ENCODE measurements around the gene ZSWIM6.
"Not testable (repeated sequence)": the region's sequence is repeated elsewhere in the genome, so short reads cannot be mapped to it uniquely, and the experiment has no call there.

ZSWIM6 gene

GRCh38 chr5:61420016-61420415 lies 88.0 kb downstream of the ZSWIM6 start:
- Mint-ChIP-seq H3K4me1 (ENCODE audit: low read depth) (peaks cover 74% of the 10 kb centered on the region), H3K27me3 (no peaks in the 10 kb centered on the region), H3K27ac (no peak overlapping the region), H3K4me3 (no peak overlapping the region), H3K36me3 (ENCODE audit: low read depth) (peaks cover 15% of the 10 kb centered on the region), H3K9me3 (peaks cover 9% of the 10 kb centered on the region)
- intact Hi-C loops (cut with micrococcal nuclease) = no loop called here

- H3K27ac Mint-ChIP-seq; intact Hi-C loops (cut with micrococcal nuclease); H3K4me3 Mint-ChIP-seq; H3K27me3 Mint-ChIP-seq; H3K9me3 Mint-ChIP-seq: not testable (repeated sequence)
- peaks cover 68% of the 10 kb centered on the region for H3K4me1 Mint-ChIP-seq (ENCODE audit: low read depth)
- H3K36me3 Mint-ChIP-seq (ENCODE audit: low read depth) = peaks cover 15% of the 10 kb centered on the region
Observed at GRCh38 chr5:61421262-61421661, 89.2 kb downstream of the ZSWIM6 start.

GRCh38 chr5:61423487-61424145 lies 91.6 kb downstream of the ZSWIM6 start:
- peak overlapping the region; percentile 30 for H3K4me3 Mint-ChIP-seq
- H3K9me3 Mint-ChIP-seq = peaks cover 9% of the 10 kb centered on the region
- H3K27me3 Mint-ChIP-seq = no peaks in the 10 kb centered on the region
- H3K4me1 Mint-ChIP-seq (ENCODE audit: low read depth) = peaks cover 50% of the 10 kb centered on the region
- peaks cover 10% of the 10 kb centered on the region for H3K36me3 Mint-ChIP-seq (ENCODE audit: low read depth)
- intact Hi-C loops (cut with micrococcal nuclease) = no loop called here
- peak overlapping the region; percentile 35 for H3K27ac Mint-ChIP-seq

GRCh38 chr5:61425918-61426317 lies 93.9 kb downstream of the ZSWIM6 start:
- Mint-ChIP-seq H3K4me1 (ENCODE audit: low read depth) (peaks cover 60% of the 10 kb centered on the region), H3K4me3 (no peak overlapping the region), H3K27ac (no peak overlapping the region), H3K9me3 (peaks cover 7% of the 10 kb centered on the region), H3K27me3 (no peaks in the 10 kb centered on the region), H3K36me3 (ENCODE audit: low read depth) (peaks cover 9% of the 10 kb centered on the region)
- intact Hi-C loops (cut with micrococcal nuclease) = no loop called here

GRCh38 chr5:61429906-61430305 lies 97.8 kb downstream of the ZSWIM6 start:
- intact Hi-C loops (cut with micrococcal nuclease) = no loop called here
- Mint-ChIP-seq H3K4me3 (no peak overlapping the region), H3K4me1 (ENCODE audit: low read depth) (peaks cover 24% of the 10 kb centered on the region), H3K9me3 (no peaks in the 10 kb centered on the region), H3K27me3 (no peaks in the 10 kb centered on the region), H3K36me3 (ENCODE audit: low read depth) (no peaks in the 10 kb centered on the region), H3K27ac (no peak overlapping the region)

- H3K27ac Mint-ChIP-seq = no peak overlapping the region
- no peak overlapping the region for H3K4me3 Mint-ChIP-seq
- H3K9me3 Mint-ChIP-seq = no peaks in the 10 kb centered on the region
- intact Hi-C loops (cut with micrococcal nuclease) = no loop called here
- H3K36me3 Mint-ChIP-seq (ENCODE audit: low read depth) = no peaks in the 10 kb centered on the region
- H3K4me1 Mint-ChIP-seq (ENCODE audit: low read depth) = peaks cover 22% of the 10 kb centered on the region
- H3K27me3 Mint-ChIP-seq = no peaks in the 10 kb centered on the region
Observed at GRCh38 chr5:61431923-61432620, 100.0 kb downstream of the ZSWIM6 start.

GRCh38 chr5:61435368-61435767 lies 103.3 kb downstream of the ZSWIM6 start:
- no peak overlapping the region for H3K27ac Mint-ChIP-seq
- peaks cover 10% of the 10 kb centered on the region for H3K9me3 Mint-ChIP-seq
- intact Hi-C loops (cut with micrococcal nuclease) = loop anchor here (5.0 kb wide), 1 partner anchor 33 kb away; no protein-coding TSS in a partner anchor
- no peak overlapping the region for H3K4me3 Mint-ChIP-seq
- peaks cover 13% of the 10 kb centered on the region for H3K4me1 Mint-ChIP-seq (ENCODE audit: low read depth)
- peaks cover 7% of the 10 kb centered on the region for H3K36me3 Mint-ChIP-seq (ENCODE audit: low read depth)
- H3K27me3 Mint-ChIP-seq = no peaks in the 10 kb centered on the region

- intact Hi-C loops (cut with micrococcal nuclease) = loop anchor here (5.0 kb wide), 1 partner anchor 36 kb away; no protein-coding TSS in a partner anchor
- Mint-ChIP-seq H3K27ac (no peak overlapping the region), H3K27me3 (no peaks in the 10 kb centered on the region), H3K4me1 (ENCODE audit: low read depth) (peaks cover 19% of the 10 kb centered on the region), H3K36me3 (ENCODE audit: low read depth) (peaks cover 22% of the 10 kb centered on the region), H3K4me3 (no peak overlapping the region), H3K9me3 (peaks cover 39% of the 10 kb centered on the region)
Observed at GRCh38 chr5:61438298-61438970, 106.4 kb downstream of the ZSWIM6 start.

- Mint-ChIP-seq H3K4me3 (no peak overlapping the region), H3K36me3 (ENCODE audit: low read depth) (peaks cover 22% of the 10 kb centered on the region), H3K27me3 (no peaks in the 10 kb centered on the region), H3K9me3 (peaks cover 39% of the 10 kb centered on the region), H3K4me1 (ENCODE audit: low read depth) (peaks cover 19% of the 10 kb centered on the region), H3K27ac (no peak overlapping the region)
- intact Hi-C loops (cut with micrococcal nuclease) = no loop called here
Observed at GRCh38 chr5:61440086-61440485, 108.0 kb downstream of the ZSWIM6 start.

- intact Hi-C loops (cut with micrococcal nuclease) = no loop called here
- Mint-ChIP-seq H3K4me3 (no peak overlapping the region), H3K27ac (no peak overlapping the region), H3K27me3 (no peaks in the 10 kb centered on the region), H3K4me1 (ENCODE audit: low read depth) (peaks cover 19% of the 10 kb centered on the region), H3K36me3 (ENCODE audit: low read depth) (peaks cover 22% of the 10 kb centered on the region), H3K9me3 (peaks cover 39% of the 10 kb centered on the region)
Observed at GRCh38 chr5:61440596-61440995, 108.5 kb downstream of the ZSWIM6 start.

- Mint-ChIP-seq H3K27ac (no peak overlapping the region), H3K27me3 (no peaks in the 10 kb centered on the region), H3K36me3 (ENCODE audit: low read depth) (peaks cover 29% of the 10 kb centered on the region), H3K9me3 (peaks cover 39% of the 10 kb centered on the region), H3K4me3 (no peak overlapping the region), H3K4me1 (ENCODE audit: low read depth) (peaks cover 18% of the 10 kb centered on the region)
- intact Hi-C loops (cut with micrococcal nuclease) = no loop called here
Observed at GRCh38 chr5:61441742-61442141, 109.7 kb downstream of the ZSWIM6 start.

GRCh38 chr5:61447780-61448495 lies 115.9 kb downstream of the ZSWIM6 start:
- intact Hi-C loops (cut with micrococcal nuclease) = no loop called here
- Mint-ChIP-seq H3K27me3 (no peaks in the 10 kb centered on the region), H3K4me3 (no peak overlapping the region)

GRCh38 chr5:61449804-61450492 lies 117.9 kb downstream of the ZSWIM6 start:
- Mint-ChIP-seq H3K9me3 (peaks cover 17% of the 10 kb centered on the region), H3K4me1 (ENCODE audit: low read depth) (peaks cover 20% of the 10 kb centered on the region), H3K36me3 (ENCODE audit: low read depth) (peaks cover 24% of the 10 kb centered on the region), H3K4me3 (no peak overlapping the region), H3K27me3 (no peaks in the 10 kb centered on the region), H3K27ac (no peak overlapping the region)
- intact Hi-C loops (cut with micrococcal nuclease) = no loop called here

More at GRCh38 chr5:61447780-61448495, 115.9 kb downstream of the ZSWIM6 start:
- Mint-ChIP-seq H3K9me3 (peaks cover 20% of the 10 kb centered on the region), H3K27ac (no peak overlapping the region), H3K36me3 (ENCODE audit: low read depth) (peaks cover 19% of the 10 kb centered on the region), H3K4me1 (ENCODE audit: low read depth) (peaks cover 15% of the 10 kb centered on the region)

Measured in dendritic cell treated with granulocyte-macrophage colony-stimulating factor and Interleukin-4, amounts not matched to agents 40 ng/mL and 50 ng/mL, for 4 days (primary cell).